Heart left ventricle (tissue), 16 donors: Measurements from ENCODE around the gene LRP1. TPM values are rescaled to one million over a fixed set of nuclear protein-coding genes. Genes with fewer than 3 reads are reported as not detected.

ENCODE experiments used
- ATAC-seq, 4 donors: fragments of 200-7000 bp; cut with Tn5 transposase; one replicate each; pipeline ENCODE4 v1.9.1; 2020 to 2022; ENCODE audit warnings: moderate library complexity in 4 of 4, mild to moderate bottlenecking in 3 of 4, moderate number of reproducible peaks in 1 of 4
- DNase-seq, 5 donors: peaks; one replicate each; pipeline ENCODE4 v3.0.0-alpha.2; 2020
- H3K27ac ChIP-seq, 12 donors: fragments of 200-600 bp; sonication (generic) in 4 of 12; one replicate each; pipeline versions ENCODE4 v1.5.0 to v1.8.0; 2016 to 2022; ENCODE audit warnings: mild to moderate bottlenecking in 2 of 12
- H3K27me3 ChIP-seq, 9 donors: fragments of 200-600 bp; sonication (generic) in 2 of 9; one replicate each; pipeline versions ENCODE4 v1.5.1 to v1.8.0; 2016 to 2022; ENCODE audit warnings: mild to moderate bottlenecking in 3 of 9
- H3K36me3 ChIP-seq, 9 donors: fragments of 200-600 bp; sonication (generic) in 2 of 9; one replicate each; pipeline versions ENCODE4 v1.5.0 to v1.8.0; 2018 to 2022; ENCODE audit warnings: mild to moderate bottlenecking in 2 of 9
- H3K4me1 ChIP-seq, 12 donors: fragments of 200-600 bp; sonication (generic) in 4 of 12; one replicate each; pipeline versions ENCODE4 v1.5.0 to v1.8.0; 2016 to 2022; ENCODE audit warnings: mild to moderate bottlenecking in 3 of 12
- H3K4me3 ChIP-seq, 12 donors: fragments of 200-600 bp; sonication (generic) in 4 of 12; one replicate each; pipeline versions ENCODE4 v1.5.0 to v1.8.0; 2017 to 2022; ENCODE audit warnings: mild to moderate bottlenecking in 9 of 12, moderate library complexity in 4 of 12
- H3K9me3 ChIP-seq, 12 donors: fragments of 200-600 bp; sonication (generic) in 4 of 12; one replicate each; pipeline versions ENCODE4 v1.5.0 to v1.8.0; 2016 to 2022; ENCODE audit warnings: mild to moderate bottlenecking in 1 of 12
- CTCF ChIP-seq, 12 donors: fragments of 200-600 bp; sonication (generic) in 4 of 12; IDR thresholded peaks; one replicate each; pipeline versions ENCODE4 v1.5.0 to v1.8.0; 2018 to 2022; ENCODE audit warnings: antibody characterized with exemption in 12 of 12, mild to moderate bottlenecking in 5 of 12
- POLR2A ChIP-seq, 2 donors: fragments of 450-650 bp; IDR thresholded peaks; one replicate each; pipeline ENCODE4 v1.6.1; 2017; ENCODE audit warnings: antibody characterized with exemption in 2 of 2, mild to moderate bottlenecking in 2 of 2, moderate library complexity in 2 of 2
- WGBS, 4 donors: extraction: QIAGEN DNeasy Blood & Tissue Kit in 2 of 4; methylation state at CpG; one replicate each; pipeline versions ENCODE4 v1.1.5 to v1.1.7; 2013 to 2018; 5-methylcytosine and 5-hydroxymethylcytosine counted together
- intact Hi-C, 10 donors: fragments of 100-400 bp; cut with DNase I; formaldehyde crosslinking; loops; one replicate each; pipeline versions ENCODE4 v1.11.1 to v1.14.2; 2022
- polyA plus RNA-seq, 2 donors: library from polyadenylated mRNA; stranded (reverse); fragments of 200-250 nt; gene quantifications; one replicate each; pipeline ENCODE4 v1.2.3, GENCODE V29; 2013
- total RNA-seq, 9 donors: library from RNA; depleted of rRNA in 2 of 9; stranded (reverse); fragments of >200 nt in 2 of 9; fragmentation: NEBNext Ultra II Directional in 3 of 9; extraction: Animal tissue kit (Norgen Biotek cat#: 25700) in 3 of 9; gene quantifications; one replicate each; pipeline versions ENCODE4 v1.1.0 to v1.2.4, GENCODE V29; 2016 to 2023
- donor health status: ischemic (EF 13 %, LVEDD 7.1; RV severe dilation, severe dysfunction).
- donor health status: healthy with polysubstance abuse.
- donor health status: DM: no; HTN: yes; CAD: no.
- donor health status: DM: no; HTN: no; CAD: no.
- donor health status: ischemic (EF 25% LVEDD 6.9; RV normal size, moderate dysfunction).
- donor health status: ischemic (EF 25% LVEDD 5.7; RV mildly dilated, moderate dysfunction).
- donor health status: healthy.
- donor health status: DM: yes; HTN: yes; CAD: no.
- donor health status: ischemic (EF 35%, LVEDD 5.7; RV mildly dilated, moderate dysfunction).
- donor health status: nonischemic (EF 11% LVEDD 7.7; RV severe dilation, severe dysfunction).
- donor health status: DM: yes; HTN: yes; CAD: no.
- donor health status: PGD.
- donor health status: ischemic (EF 29% LVEDD 5.4; RV normal size, mild dysfunction).
- donor health status: nonischemic (EF 23%, LVEDD 6.1; RV moderate dilation, normal function).

The LRP1 gene
- total and polyA plus RNA-seq, 11 donors = 23.0 to 316 (median 69.0) TPM

GRCh38 chr12:57233357-57234232 is 105.3 kb downstream of the LRP1 start:
- Histone ChIP-seq H3K4me3 (no peak overlapping the region), H3K9me3 (no peaks in the 10 kb centered on the region), H3K4me1 (peaks cover 0 to 83% (median 28%) of the 10 kb centered on the region in 12 donors), H3K36me3 (peaks cover 0 to 40% (median 29%) of the 10 kb centered on the region in 9 donors), H3K27me3 (peaks cover 0 to 32% (median 12%) of the 10 kb centered on the region in 9 donors), H3K27ac (peak overlapping the region in 7 of 12 donors; percentile 61 to 88 (median 79))
- intact Hi-C loops = no loop called here
- 83 to 86% (median 83%) methylated on average over 14 to 15 of the region's 15 CpGs for WGBS, 4 donors
- DNase-seq (peak in 3 of 5 donors; percentile 30 to 51 (median 31)), ATAC-seq (peak in 2 of 4 donors; percentile 8 to 28)
- no peak for TF ChIP-seq POLR2A (IDR thresholded peaks at IDR 0.05)
- no peak for TF ChIP-seq CTCF (IDR thresholded peaks at IDR 0.05)

GRCh38 chr12:57234233-57234570 is 105.9 kb downstream of the LRP1 start:
- Histone ChIP-seq H3K4me3 (peak overlapping the region in 4 of 12 donors; percentile 12 to 62 (median 36)), H3K36me3 (peaks cover 0 to 40% (median 29%) of the 10 kb centered on the region in 9 donors), H3K9me3 (no peaks in the 10 kb centered on the region), H3K27me3 (peaks cover 0 to 36% (median 12%) of the 10 kb centered on the region in 9 donors), H3K27ac (peak overlapping the region in 10 of 12 donors; percentile 8 to 88 (median 76)), H3K4me1 (peaks cover 0 to 83% (median 30%) of the 10 kb centered on the region in 12 donors)
- WGBS, 4 donors = 76 to 84% (median 81%) methylated on average over 3 of the region's 3 CpGs
- ATAC-seq (no peak), DNase-seq (no peak)
- TF ChIP-seq POLR2A (IDR thresholded peaks at IDR 0.05) (no peak), CTCF (IDR thresholded peaks at IDR 0.05) (no peak)
- intact Hi-C loops = no loop called here

GRCh38 chr12:57234571-57235016 is 106.3 kb downstream of the LRP1 start:
- TF ChIP-seq CTCF (IDR thresholded peaks at IDR 0.05) (no peak), POLR2A (IDR thresholded peaks at IDR 0.05) (no peak)
- H3K27me3 ChIP-seq = peaks cover 0 to 36% (median 12%) of the 10 kb centered on the region in 9 donors

More at GRCh38 chr12:57234571-57235016, 106.3 kb downstream of the LRP1 start:
- ATAC-seq = no peak
- WGBS, 4 donors = 75 to 84% (median 77%) methylated on average over 10 of the region's 10 CpGs
- Histone ChIP-seq H3K27ac (peak overlapping the region in 10 of 12 donors; percentile 8 to 88 (median 76)), H3K4me1 (peaks cover 0 to 85% (median 31%) of the 10 kb centered on the region in 12 donors), H3K36me3 (peaks cover 0 to 40% (median 29%) of the 10 kb centered on the region in 9 donors), H3K4me3 (peak overlapping the region in 9 of 12 donors; percentile 3 to 62 (median 53)), H3K9me3 (no peaks in the 10 kb centered on the region)
- peak in 1 of 5 donors; percentile 57 for DNase-seq
- intact Hi-C loops = loop anchor here in 1 of 10 donors (5.0 kb wide), 1 partner anchor 107 kb away; the partner anchor contains the start of gene LRP1
